Liver (tissue), 3 donors: ENCODE data around the gene JPH3.

Experiments
- CTCF ChIP-seq: fragments of 150-350 bp; IDR thresholded peaks from 2 replicates; pipeline ENCODE4 v1.5.1; 2017; ENCODE audit warnings: improper control_type of control experiment, low read depth, low read length; ENCODE audit not compliant: missing input control
- EGR1 ChIP-seq, 2 donors: IDR thresholded peaks; 2 replicates each; pipeline ENCODE4 v1.6.1; 2016 to 2018; ENCODE audit warnings: antibody characterized with exemption in 2 of 2, low read depth in 2 of 2
- GABPA ChIP-seq, 2 donors: IDR thresholded peaks in 1 of 2; conservative IDR thresholded peaks in 1 of 2; 2 replicates each; pipeline ENCODE4 v1.6.1; 2016; ENCODE audit warnings: antibody characterized with exemption in 2 of 2, mild to moderate bottlenecking in 1 of 2, moderate library complexity in 1 of 2
- MAX ChIP-seq: IDR thresholded peaks from 2 replicates; pipeline ENCODE4 v1.6.1; 2016; ENCODE audit warnings: antibody characterized with exemption
- RAD21 ChIP-seq, 2 donors: IDR thresholded peaks; 2 replicates each; pipeline ENCODE4 v1.6.1; 2016; ENCODE audit warnings: antibody characterized with exemption in 2 of 2, mild to moderate bottlenecking in 2 of 2
- REST ChIP-seq: IDR thresholded peaks from 2 replicates; pipeline ENCODE4 v1.6.1; 2016; ENCODE audit warnings: antibody characterized with exemption, mild to moderate bottlenecking
- TAF1 ChIP-seq: conservative IDR thresholded peaks from 2 replicates; pipeline ENCODE4 v1.6.1; 2016; ENCODE audit warnings: antibody characterized with exemption, mild to moderate bottlenecking
- YY1 ChIP-seq: IDR thresholded peaks from 2 replicates; pipeline ENCODE4 v1.6.1; 2016; ENCODE audit warnings: antibody characterized with exemption, mild to moderate bottlenecking
- ZBTB33 ChIP-seq: IDR thresholded peaks from 2 replicates; pipeline ENCODE4 v1.6.1; 2016; ENCODE audit warnings: antibody characterized with exemption
- TF ChIP-seq, protein P1 (sequence below): IDR thresholded peaks from 2 replicates; pipeline ENCODE4 v1.6.1; 2016; ENCODE audit warnings: antibody characterized with exemption
- donor health status: healthy.
- donor health status: healthy.

DNA sequence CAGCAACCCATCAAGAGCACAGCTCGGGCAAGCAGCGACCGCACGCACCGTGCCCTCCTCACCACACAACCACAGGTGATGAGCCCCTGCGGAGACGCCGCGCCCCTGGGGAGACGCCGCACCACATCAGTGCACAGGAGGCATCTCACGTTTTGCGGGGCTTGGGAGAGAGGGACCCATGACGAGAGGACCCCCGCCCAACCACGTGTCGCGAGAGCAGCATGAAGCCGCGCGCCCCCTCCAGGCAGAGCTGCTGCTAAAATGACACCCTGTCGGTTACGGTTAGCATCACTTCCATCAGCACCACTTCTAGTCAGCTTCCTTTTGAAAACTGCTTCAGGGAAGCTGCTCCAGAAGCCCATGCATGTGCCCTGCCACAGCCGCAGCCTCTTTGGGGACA lies 118.1 kb downstream of the JPH3 start:
- TF ChIP-seq GABPA (IDR thresholded peaks at IDR 0.05 in 1 of 2, conservative IDR thresholded peaks at IDR 0.05 in 1 of 2) (no peak), CTCF (no peak), MAX (no peak), RAD21 (IDR thresholded peaks at IDR 0.05) (no peak), YY1 (no peak), EGR1 (IDR thresholded peaks at IDR 0.05; ENCODE audit: low read depth in 2 of 2) (no peak), TAF1 (no peak), ZBTB33 (no peak), REST (no peak)
- TF ChIP-seq, protein P1, sequence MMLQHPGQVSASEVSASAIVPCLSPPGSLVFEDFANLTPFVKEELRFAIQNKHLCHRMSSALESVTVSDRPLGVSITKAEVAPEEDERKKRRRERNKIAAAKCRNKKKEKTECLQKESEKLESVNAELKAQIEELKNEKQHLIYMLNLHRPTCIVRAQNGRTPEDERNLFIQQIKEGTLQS = no peak
